K562 (cell line): ENCODE results near the gene LENEP. TPM values are rescaled to one million over a fixed set of nuclear protein-coding genes. Genes with fewer than 3 reads are reported as not detected.

Source experiments
- BMI1 ChIP-seq: fragments of 150-350 bp; IDR thresholded peaks from 2 replicates; pipeline ENCODE4 v1.6.1; 2014; ENCODE audit warnings: low read length
- CBX8 ChIP-seq: fragments of 200-600 bp; sonication (generic); IDR thresholded peaks from 2 replicates; pipeline ENCODE4 v1.6.1; 2012; ENCODE audit warnings: borderline replicate concordance, mixed run types, low read depth, mild to moderate bottlenecking, moderate library complexity, mixed read lengths, low read length, control low read depth, inconsistent platforms; ENCODE audit not compliant: poor library complexity, severe bottlenecking; ENCODE audit errors: extremely low read depth
- CHD2 ChIP-seq: IDR thresholded peaks from 2 replicates; pipeline ENCODE4 v1.6.1; 2011; ENCODE audit warnings: low read depth, low read length
- FOXA3 ChIP-seq, 2 experiments: fragments of 450-650 bp in 1 of 2; sonication (generic) in 1 of 2; formaldehyde crosslinking; IDR thresholded peaks in 1 of 2; conservative IDR thresholded peaks in 1 of 2; 2 replicates each; pipeline versions ENCODE4 v1.4.0 to v1.8.0; 2020 to 2022; ENCODE audit warnings: mild to moderate bottlenecking in 2 of 2, missing genetic modification reagents in 1 of 2
- GABPA ChIP-seq: fragments of 200-800 bp; sonication (Bioruptor generic); conservative IDR thresholded peaks from 2 replicates; pipeline ENCODE4 v1.6.1; 2016; ENCODE audit warnings: low read depth, missing genetic modification characterization, missing compliant biosample characterization
- HDAC8 ChIP-seq: fragments of 450-650 bp; IDR thresholded peaks from 2 replicates; pipeline ENCODE4 v1.6.1; 2016; ENCODE audit warnings: mild to moderate bottlenecking, missing genetic modification characterization, moderate library complexity, missing compliant biosample characterization
- KDM2B ChIP-seq: fragments of 250-450 bp; sonication (Bioruptor Pico); IDR thresholded peaks from 2 replicates; pipeline ENCODE4 v1.8.0; 2021; ENCODE audit warnings: mild to moderate bottlenecking, moderate library complexity
- PCBP1 ChIP-seq: fragments of 200-400 bp; formaldehyde crosslinking; IDR thresholded peaks from 2 replicates; pipeline ENCODE4 v1.6.1; 2018; ENCODE audit warnings: mild to moderate bottlenecking, low read depth, low read length; ENCODE audit not compliant: poor library complexity, severe bottlenecking
- PTRF ChIP-seq: fragments of 450-650 bp; IDR thresholded peaks from 2 replicates; pipeline ENCODE4 v1.6.1; 2016; ENCODE audit warnings: mild to moderate bottlenecking, missing genetic modification characterization, missing compliant biosample characterization
- PURB ChIP-seq: sonication (generic); formaldehyde crosslinking; IDR thresholded peaks from 2 replicates; pipeline ENCODE4 v1.9.0; 2021; ENCODE audit warnings: low read depth, mild to moderate bottlenecking, missing genetic modification reagents
- RFX5 ChIP-seq: IDR thresholded peaks from 2 replicates; pipeline ENCODE4 v1.6.1; 2011; ENCODE audit warnings: low read depth, mild to moderate bottlenecking, improper control_type of control experiment, low read length
- RNF2 ChIP-seq: sonication (generic); IDR thresholded peaks from 2 replicates; pipeline ENCODE4 v1.6.1; 2016
- TEAD1 ChIP-seq, 2 experiments: fragments of 450-650 bp in 1 of 2; sonication (generic) in 1 of 2; formaldehyde crosslinking; IDR thresholded peaks; 2 replicates each; pipeline versions ENCODE4 v1.4.0 to v1.8.0; 2020 to 2022; ENCODE audit warnings: mild to moderate bottlenecking in 2 of 2, missing genetic modification reagents in 1 of 2
- ZEB2 ChIP-seq: fragments of 450-650 bp; IDR thresholded peaks from 2 replicates; pipeline ENCODE4 v1.6.1; 2016
- ZNF175 ChIP-seq: fragments of 200-800 bp; sonication (Bioruptor generic); IDR thresholded peaks from 2 replicates; pipeline ENCODE4 v1.6.1; 2016; ENCODE audit warnings: low read depth, mild to moderate bottlenecking, missing genetic modification characterization, missing compliant biosample characterization
- ZNF239 ChIP-seq: fragments of 250-450 bp; sonication (Bioruptor Pico); IDR thresholded peaks from 2 replicates; pipeline ENCODE4 v1.4.0; 2020; ENCODE audit warnings: mild to moderate bottlenecking
- ZNF76 ChIP-seq: fragments of 250-450 bp; sonication (Bioruptor Pico); IDR thresholded peaks from 2 replicates; pipeline ENCODE4 v1.4.0; 2020; ENCODE audit warnings: mild to moderate bottlenecking, moderate library complexity, borderline replicate concordance
- ZSCAN29 ChIP-seq: fragments of 450-650 bp; IDR thresholded peaks from 2 replicates; pipeline ENCODE4 v1.6.1; 2017
- polyA plus RNA-seq, 8 experiments: library from polyadenylated mRNA; depleted of rRNA in 4 of 8; stranded (reverse) in 5 of 8; unstranded in 3 of 8; fragments of >200 nt; fragmentation: Nextera tagmentation in 2 of 8; fragmentation: Illumina TruSeq in 1 of 8; extraction: Ambion mirVana in 2 of 8; extraction: Trizol in 1 of 8; gene quantifications; 2 replicates each; pipeline versions ENCODE4 v1.2.1 to v1.2.3, GENCODE V29; 2011 to 2014; ENCODE audit warnings: inconsistent platforms in 1 of 8, missing spikeins in 1 of 8
- total RNA-seq, 7 experiments: library from RNA; depleted of rRNA in 6 of 7; stranded (reverse); fragments of >200 nt in 6 of 7; fragmentation: Illumina TruSeq in 2 of 7; extraction: Trizol in 2 of 7; gene quantifications; 2 replicates each; pipeline versions ENCODE4 v1.2.1 to v1.2.3, GENCODE V29; 2011 to 2021; ENCODE audit warnings: low replicate concordance in 1 of 7
- TF ChIP-seq, protein P1 (sequence below): fragments of 450-650 bp; conservative IDR thresholded peaks from 2 replicates; pipeline ENCODE4 v1.6.1; 2016; ENCODE audit warnings: missing genetic modification characterization, low read depth, mild to moderate bottlenecking, missing compliant biosample characterization, moderate library complexity
- TF ChIP-seq, protein P2 (sequence below): sonication (generic); formaldehyde crosslinking; IDR thresholded peaks from 2 replicates; pipeline ENCODE4 v1.8.0; 2022; ENCODE audit warnings: mild to moderate bottlenecking, low read depth, missing genetic modification reagents
- TF ChIP-seq, protein P3 (sequence below), 3 experiments: fragments of 200-800 bp in 1 of 3; sonication (Bioruptor generic) in 1 of 3; sonication (generic) in 1 of 3; formaldehyde crosslinking in 1 of 3; IDR thresholded peaks; 2 replicates each; pipeline versions ENCODE4 v1.6.1 to v1.8.0; 2016 to 2022; ENCODE audit warnings: mild to moderate bottlenecking in 2 of 3, missing compliant biosample characterization in 2 of 3, missing genetic modification characterization in 2 of 3, missing genetic modification reagents in 1 of 3
- TF ChIP-seq, protein P4 (sequence below): fragments of 250-450 bp; sonication (Bioruptor Pico); IDR thresholded peaks from 2 replicates; pipeline ENCODE4 v1.4.0; 2020; ENCODE audit warnings: mild to moderate bottlenecking, moderate library complexity
- TF ChIP-seq, protein P5 (sequence below): fragments of 450-650 bp; IDR thresholded peaks from 2 replicates; pipeline ENCODE4 v1.6.1; 2014; ENCODE audit warnings: low read depth, mild to moderate bottlenecking, moderate library complexity, borderline replicate concordance

The LENEP gene
- total and polyA plus RNA-seq, 9 of the 15 experiments (the other 6 are each of a cell fraction or from before 2014, with no cell fraction given), result 0.23 to 0.87 (median 0.67) TPM; not detected in 5

DNA sequence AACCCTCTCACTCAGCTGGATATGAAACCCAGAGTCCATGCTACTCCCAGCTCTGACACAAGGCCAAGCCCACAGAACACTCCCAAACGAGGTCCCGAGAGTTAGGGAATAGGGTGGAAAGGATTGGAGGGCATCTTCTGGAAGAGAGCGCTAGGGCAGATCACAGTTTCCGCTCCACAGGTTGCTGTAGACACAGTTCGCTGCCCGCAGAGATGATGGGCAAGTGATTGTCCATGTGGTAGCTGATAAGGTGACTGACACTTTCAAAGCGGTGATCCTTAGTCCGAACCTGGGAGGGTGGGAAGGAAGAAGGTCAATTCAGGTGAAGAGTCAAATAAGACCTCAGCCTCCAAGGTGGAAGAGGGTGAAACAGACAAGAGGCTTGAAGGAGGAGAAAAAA lies 29.7 kb upstream of the LENEP start (continued):
- TF ChIP-seq RFX5 (no peak), ZNF76 (no peak), ZNF175 (CRISPR knock-in tag) (no peak), FOXA3 (CRISPR knock-in tag; conservative IDR thresholded peaks at IDR 0.05 in 1 of 2, IDR thresholded peaks at IDR 0.05 in 1 of 2) (no peak), ZNF239 (no peak), HDAC8 (tag) (no peak), PURB (CRISPR knock-in tag) (no peak), PCBP1 (no peak), GABPA (no peak), PTRF (tag) (no peak), RNF2 (no peak), ZSCAN29 (no peak), CBX8 (no peak), BMI1 (no peak), TEAD1 (CRISPR knock-in tag; IDR thresholded peaks at IDR 0.05) (no peak), ZEB2 (peak; percentile 74; the same call in 1 of the 2 replicates), KDM2B (CRISPR knock-in tag) (no peak), CHD2 (no peak)
- TF ChIP-seq, protein P1, sequence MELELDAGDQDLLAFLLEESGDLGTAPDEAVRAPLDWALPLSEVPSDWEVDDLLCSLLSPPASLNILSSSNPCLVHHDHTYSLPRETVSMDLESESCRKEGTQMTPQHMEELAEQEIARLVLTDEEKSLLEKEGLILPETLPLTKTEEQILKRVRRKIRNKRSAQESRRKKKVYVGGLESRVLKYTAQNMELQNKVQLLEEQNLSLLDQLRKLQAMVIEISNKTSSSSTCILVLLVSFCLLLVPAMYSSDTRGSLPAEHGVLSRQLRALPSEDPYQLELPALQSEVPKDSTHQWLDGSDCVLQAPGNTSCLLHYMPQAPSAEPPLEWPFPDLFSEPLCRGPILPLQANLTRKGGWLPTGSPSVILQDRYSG, result no peak
- TF ChIP-seq, protein P2, sequence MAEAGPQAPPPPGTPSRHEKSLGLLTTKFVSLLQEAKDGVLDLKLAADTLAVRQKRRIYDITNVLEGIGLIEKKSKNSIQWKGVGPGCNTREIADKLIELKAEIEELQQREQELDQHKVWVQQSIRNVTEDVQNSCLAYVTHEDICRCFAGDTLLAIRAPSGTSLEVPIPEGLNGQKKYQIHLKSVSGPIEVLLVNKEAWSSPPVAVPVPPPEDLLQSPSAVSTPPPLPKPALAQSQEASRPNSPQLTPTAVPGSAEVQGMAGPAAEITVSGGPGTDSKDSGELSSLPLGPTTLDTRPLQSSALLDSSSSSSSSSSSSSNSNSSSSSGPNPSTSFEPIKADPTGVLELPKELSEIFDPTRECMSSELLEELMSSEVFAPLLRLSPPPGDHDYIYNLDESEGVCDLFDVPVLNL (CRISPR knock-in tag), result no peak
- TF ChIP-seq, protein P3, sequence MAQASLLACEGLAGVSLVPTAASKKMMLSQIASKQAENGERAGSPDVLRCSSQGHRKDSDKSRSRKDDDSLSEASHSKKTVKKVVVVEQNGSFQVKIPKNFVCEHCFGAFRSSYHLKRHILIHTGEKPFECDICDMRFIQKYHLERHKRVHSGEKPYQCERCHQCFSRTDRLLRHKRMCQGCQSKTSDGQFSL (CRISPR knock-in tag; IDR thresholded peaks at IDR 0.05), result no peak
- TF ChIP-seq, protein P3 (tag; IDR thresholded peaks at IDR 0.05), result no peak
- TF ChIP-seq, protein P4, sequence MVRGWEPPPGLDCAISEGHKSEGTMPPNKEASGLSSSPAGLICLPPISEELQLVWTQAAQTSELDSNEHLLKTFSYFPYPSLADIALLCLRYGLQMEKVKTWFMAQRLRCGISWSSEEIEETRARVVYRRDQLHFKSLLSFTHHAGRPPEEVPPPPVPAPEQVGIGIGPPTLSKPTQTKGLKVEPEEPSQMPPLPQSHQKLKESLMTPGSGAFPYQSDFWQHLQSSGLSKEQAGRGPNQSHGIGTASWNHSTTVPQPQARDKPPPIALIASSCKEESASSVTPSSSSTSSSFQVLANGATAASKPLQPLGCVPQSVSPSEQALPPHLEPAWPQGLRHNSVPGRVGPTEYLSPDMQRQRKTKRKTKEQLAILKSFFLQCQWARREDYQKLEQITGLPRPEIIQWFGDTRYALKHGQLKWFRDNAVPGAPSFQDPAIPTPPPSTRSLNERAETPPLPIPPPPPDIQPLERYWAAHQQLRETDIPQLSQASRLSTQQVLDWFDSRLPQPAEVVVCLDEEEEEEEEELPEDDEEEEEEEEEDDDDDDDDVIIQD (CRISPR knock-in tag), result no peak
- TF ChIP-seq, protein P5, sequence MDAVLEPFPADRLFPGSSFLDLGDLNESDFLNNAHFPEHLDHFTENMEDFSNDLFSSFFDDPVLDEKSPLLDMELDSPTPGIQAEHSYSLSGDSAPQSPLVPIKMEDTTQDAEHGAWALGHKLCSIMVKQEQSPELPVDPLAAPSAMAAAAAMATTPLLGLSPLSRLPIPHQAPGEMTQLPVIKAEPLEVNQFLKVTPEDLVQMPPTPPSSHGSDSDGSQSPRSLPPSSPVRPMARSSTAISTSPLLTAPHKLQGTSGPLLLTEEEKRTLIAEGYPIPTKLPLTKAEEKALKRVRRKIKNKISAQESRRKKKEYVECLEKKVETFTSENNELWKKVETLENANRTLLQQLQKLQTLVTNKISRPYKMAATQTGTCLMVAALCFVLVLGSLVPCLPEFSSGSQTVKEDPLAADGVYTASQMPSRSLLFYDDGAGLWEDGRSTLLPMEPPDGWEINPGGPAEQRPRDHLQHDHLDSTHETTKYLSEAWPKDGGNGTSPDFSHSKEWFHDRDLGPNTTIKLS, result no peak
